DMS 273 (cell line): ENCODE measurements around the gene ATP11A.
"Not testable (repeated sequence)": the region's sequence is repeated elsewhere in the genome, so short reads cannot be mapped to it uniquely, and the experiment has no call there.

Experiments
- DNase-seq: peaks from one replicate; lab custom pipeline; 2025; ENCODE audit not compliant: unreplicated experiment; lab: John Stamatoyannopoulos, UW

ATP11A gene

GRCh38 chr13:112669881-112670499, 19.8 kb upstream of the ATP11A start:
- DNase-seq, result peak; percentile 84

GRCh38 chr13:112670864-112671263, 19.0 kb upstream of the ATP11A start:
- peak; percentile 19 for DNase-seq

GRCh38 chr13:112671359-112671758, 18.5 kb upstream of the ATP11A start:
- DNase-seq, result no peak

GRCh38 chr13:112672651-112673284, 17.1 kb upstream of the ATP11A start:
- no peak for DNase-seq

- DNase-seq, result no peak
Observed at GRCh38 chr13:112674412-112675365, 15.1 kb upstream of the ATP11A start.

GRCh38 chr13:112675366-112675756, 14.5 kb upstream of the ATP11A start:
- no peak for DNase-seq

- not testable (repeated sequence) for DNase-seq
Observed at GRCh38 chr13:112677421-112677962, 12.3 kb upstream of the ATP11A start.

- DNase-seq, result no peak
Observed at GRCh38 chr13:112679381-112679780, 10.5 kb upstream of the ATP11A start.

GRCh38 chr13:112679932-112680677, 9.7 kb upstream of the ATP11A start:
- no peak for DNase-seq

- DNase-seq, result no peak
Observed at GRCh38 chr13:112680741-112681360, 9.0 kb upstream of the ATP11A start.

- DNase-seq, result no peak
Observed at GRCh38 chr13:112683581-112683980, 6.3 kb upstream of the ATP11A start.

GRCh38 chr13:112684071-112684845, 5.6 kb upstream of the ATP11A start:
- DNase-seq, result no peak

GRCh38 chr13:112685189-112685805, 4.5 kb upstream of the ATP11A start:
- DNase-seq, result not testable (repeated sequence)

- DNase-seq, result no peak
Observed at GRCh38 chr13:112685896-112686295, 3.9 kb upstream of the ATP11A start.

- no peak for DNase-seq
Observed at GRCh38 chr13:112686364-112686763, 3.5 kb upstream of the ATP11A start.

GRCh38 chr13:112686987-112687386, 2.9 kb upstream of the ATP11A start:
- no peak for DNase-seq

- no peak for DNase-seq
Observed at GRCh38 chr13:112687836-112688559, 1.8 kb upstream of the ATP11A start.

- DNase-seq, result peak; percentile 17
Observed at GRCh38 chr13:112688560-112689302, 1.1 kb upstream of the ATP11A start.
